Activated CD8-positive, alpha-beta memory T cell treated with anti-CD3 and anti-CD28 coated beads for 1 hour (primary cell): ENCODE measurements around the gene KCNJ4.
A peak's percentile ranks its signal among the peaks of the same experiment; 100 is the strongest.
"Not testable (repeated sequence)": the region's sequence is repeated elsewhere in the genome, so short reads cannot be mapped to it uniquely, and the experiment has no call there.

ENCODE experiments used
- DNase-seq, 2 donors: peaks; one replicate each; pipeline ENCODE4 v3.0.0-alpha.2; 2020; ENCODE audit warnings: low read depth in 1 of 2; ENCODE audit errors: extremely low read depth in 1 of 2

KCNJ4 gene

GRCh38 chr22:38474003-38474607 lies 19.1 kb upstream of the KCNJ4 start:
- DNase-seq: no peak

DNA sequence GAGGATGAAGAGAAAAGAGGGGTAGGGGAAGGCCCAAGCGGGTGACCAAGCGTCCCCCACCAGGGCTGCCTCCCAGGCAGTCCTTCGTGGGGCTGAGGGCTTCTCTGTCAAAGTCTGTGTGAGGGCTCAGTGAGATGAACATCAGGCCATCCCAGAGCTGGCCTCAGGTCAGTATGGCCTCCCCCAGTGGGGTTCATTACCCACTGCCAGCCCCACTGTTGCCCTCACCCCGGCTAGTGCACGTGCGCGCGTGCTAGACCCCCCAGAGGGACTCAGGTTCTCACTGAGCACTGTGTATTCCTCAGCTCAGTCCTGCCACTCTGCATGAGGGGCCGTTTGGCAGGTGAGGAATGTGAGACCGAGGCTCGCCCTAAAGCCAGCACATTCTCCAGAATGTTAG lies 16.2 kb upstream of the KCNJ4 start:
- DNase-seq: no peak

GRCh38 chr22:38470179-38470578 lies 15.2 kb upstream of the KCNJ4 start:
- DNase-seq: not testable (repeated sequence)

DNA sequence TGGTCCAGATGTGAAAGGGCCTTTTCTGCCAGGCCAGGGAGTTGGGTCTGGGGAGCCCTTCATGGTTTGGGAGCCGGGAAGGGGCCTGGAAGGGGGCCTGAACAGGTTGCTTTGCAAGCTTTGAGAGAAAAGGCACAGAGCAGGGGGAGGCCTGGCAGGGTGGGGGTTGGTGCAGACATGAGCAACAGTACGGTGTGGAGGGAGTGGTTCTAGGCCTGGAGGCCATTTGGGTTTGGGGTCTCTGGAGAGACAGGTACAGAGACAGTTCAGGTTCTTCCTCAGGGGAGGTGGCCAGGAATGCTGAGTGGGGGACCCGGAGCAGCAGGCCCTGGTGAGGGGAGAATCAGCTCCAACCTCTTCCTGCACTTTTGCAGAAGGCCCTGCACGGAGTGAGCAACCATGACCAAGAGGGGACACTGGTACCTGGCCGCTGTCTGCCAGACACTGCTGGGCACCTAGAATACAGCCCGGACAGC lies 14.3 kb upstream of the KCNJ4 start:
- no peak for DNase-seq

DNA sequence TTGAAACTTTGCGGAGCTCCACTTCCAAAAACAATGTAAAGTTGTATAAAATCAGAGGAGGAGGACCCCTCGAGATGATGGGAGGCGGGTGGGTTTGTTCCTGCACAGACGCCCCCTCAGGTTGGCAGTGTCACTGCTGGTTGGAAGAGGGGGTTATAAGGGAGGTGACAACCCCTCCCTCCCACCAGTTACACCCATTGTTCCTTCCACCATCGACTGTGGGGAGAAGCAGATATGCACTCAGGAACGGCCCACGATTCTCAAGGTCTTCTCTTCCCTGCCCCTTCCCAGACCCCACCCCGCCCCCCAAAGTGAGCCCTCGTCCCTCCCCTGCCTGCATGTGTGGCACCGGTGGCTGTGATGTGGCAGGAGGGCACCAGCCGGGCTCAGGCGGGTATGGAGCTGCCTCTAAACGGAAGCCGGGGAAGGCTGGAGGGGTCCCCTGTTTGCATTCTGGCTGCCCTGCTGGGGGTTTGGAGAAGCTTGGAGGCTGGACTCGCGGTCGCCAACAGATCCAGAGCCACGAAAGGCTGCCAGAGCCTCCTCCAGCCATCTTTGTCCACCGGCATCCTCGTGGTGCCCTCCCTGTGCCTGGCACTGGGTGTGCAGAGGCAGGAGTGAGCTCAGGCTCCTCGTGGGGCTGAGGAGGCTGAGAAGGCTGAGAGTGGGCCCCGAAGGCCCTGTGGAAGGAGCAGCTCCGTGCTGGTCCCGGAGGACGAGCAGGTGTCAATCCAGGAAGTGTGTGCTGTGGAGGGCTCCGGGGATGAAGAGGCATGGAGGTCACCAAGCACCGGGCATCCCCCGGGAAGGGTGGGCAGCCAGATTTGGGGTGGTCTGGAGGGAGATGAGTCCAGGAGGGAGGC lies 13.7 kb upstream of the KCNJ4 start:
- DNase-seq: no peak

- DNase-seq: peak in 1 of 2 donors; percentile 20
Measured at GRCh38 chr22:38467904-38468442, 13.0 kb upstream of the KCNJ4 start, which contains the start of gene KDELR3. Gene KDELR3 (plus strand): TSS chr22:38468096. CDS start chr22:38468234, 138 bp downstream.

- DNase-seq: no peak
Measured at GRCh38 chr22:38467438-38467903, 12.5 kb upstream of the KCNJ4 start.

DNA sequence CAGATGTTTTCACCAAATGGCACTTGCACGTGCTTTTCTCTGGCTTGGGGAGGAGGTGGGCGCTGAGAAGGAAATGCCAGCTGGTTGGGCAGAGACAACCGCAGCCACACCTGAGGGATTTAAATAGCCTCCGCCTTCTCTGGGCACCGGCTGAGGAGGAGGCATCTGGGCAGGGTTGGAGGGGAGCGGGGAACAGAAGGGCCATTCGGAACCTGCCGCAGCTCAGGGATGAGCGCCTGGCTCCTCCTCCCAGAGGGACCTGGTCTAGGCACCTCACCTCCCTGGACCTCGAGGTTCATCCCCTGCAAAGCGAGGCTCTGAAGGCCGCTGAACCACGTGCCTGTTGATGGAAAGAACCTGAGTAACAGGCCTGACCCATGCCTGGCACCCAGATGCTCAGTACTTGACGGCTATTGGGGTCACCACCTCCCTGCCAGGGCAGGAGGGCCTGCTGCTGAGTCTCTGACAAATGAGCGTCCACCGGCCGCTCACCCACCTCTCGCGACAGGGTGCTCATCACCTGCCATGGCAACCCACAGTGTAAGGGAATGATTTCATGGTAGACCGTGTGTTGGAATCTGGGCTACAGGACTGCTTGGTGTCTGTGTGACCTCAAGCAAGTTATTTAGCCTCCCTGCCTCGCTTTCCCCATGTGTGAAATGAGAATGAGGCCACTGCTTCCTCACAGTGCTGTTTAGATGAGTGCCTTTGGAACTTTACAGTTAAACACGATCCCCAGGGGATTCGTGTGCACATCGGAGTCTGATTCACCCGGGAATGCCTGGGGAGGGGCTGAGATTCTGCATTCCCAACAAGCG lies 10.9 kb upstream of the KCNJ4 start:
- no peak for DNase-seq

- no peak for DNase-seq
Measured at GRCh38 chr22:38464992-38465672, 10.1 kb upstream of the KCNJ4 start.

GRCh38 chr22:38462960-38463784 lies 8.2 kb upstream of the KCNJ4 start:
- no peak for DNase-seq

DNA sequence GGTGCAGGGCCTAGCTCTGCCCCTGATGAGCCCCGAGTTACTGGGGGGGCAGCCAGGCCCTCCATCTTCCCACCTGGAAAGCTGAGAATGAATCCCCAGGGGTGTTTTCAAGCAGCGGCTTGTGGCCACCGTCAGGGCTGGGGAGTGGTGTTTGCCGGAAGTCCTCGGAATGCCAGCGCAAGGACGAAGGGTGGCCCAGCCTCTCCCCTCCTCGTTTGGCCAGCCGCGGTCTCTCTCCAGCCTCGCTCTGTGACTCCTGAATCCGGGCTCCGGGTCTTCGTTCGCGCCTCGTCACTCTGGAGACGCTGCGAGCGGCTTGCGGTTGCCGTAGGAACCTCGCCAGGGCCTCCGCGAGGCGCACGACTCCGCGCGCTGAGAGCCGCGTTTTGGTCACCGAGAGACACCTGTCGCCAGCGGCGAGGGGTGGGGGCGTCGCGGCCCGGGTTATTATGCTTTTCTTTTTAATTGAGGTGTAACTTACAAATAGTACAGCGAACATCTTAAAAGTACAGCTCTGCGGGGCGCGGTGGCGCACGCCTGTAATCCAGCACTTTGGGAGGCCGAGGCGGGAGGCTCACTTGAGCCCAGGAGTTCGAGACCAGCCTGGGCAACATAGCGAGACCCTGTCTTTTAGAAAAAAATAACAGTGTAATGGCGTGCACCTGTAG lies 6.5 kb upstream of the KCNJ4 start:
- peak in 1 of 2 donors; percentile 15 for DNase-seq

DNA sequence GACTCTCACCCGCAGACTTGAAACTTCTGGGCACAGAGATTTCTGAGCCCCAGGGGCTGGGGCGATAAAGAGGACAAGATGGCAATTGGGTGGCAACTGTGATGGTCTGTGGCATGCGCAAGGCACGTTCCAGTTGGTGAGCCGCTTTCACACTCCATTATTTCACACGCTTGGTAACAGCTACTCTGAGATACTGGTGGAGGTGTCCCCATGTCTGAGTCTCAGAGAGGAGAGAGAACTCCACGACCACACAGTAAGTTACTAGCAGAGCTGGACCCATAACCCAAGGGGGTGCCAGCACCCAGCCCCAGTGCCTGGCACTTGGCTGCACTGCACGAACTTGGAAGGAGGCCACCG lies 6.0 kb upstream of the KCNJ4 start:
- no peak for DNase-seq

GRCh38 chr22:38460426-38460840 lies 5.4 kb upstream of the KCNJ4 start:
- no peak for DNase-seq

DNA sequence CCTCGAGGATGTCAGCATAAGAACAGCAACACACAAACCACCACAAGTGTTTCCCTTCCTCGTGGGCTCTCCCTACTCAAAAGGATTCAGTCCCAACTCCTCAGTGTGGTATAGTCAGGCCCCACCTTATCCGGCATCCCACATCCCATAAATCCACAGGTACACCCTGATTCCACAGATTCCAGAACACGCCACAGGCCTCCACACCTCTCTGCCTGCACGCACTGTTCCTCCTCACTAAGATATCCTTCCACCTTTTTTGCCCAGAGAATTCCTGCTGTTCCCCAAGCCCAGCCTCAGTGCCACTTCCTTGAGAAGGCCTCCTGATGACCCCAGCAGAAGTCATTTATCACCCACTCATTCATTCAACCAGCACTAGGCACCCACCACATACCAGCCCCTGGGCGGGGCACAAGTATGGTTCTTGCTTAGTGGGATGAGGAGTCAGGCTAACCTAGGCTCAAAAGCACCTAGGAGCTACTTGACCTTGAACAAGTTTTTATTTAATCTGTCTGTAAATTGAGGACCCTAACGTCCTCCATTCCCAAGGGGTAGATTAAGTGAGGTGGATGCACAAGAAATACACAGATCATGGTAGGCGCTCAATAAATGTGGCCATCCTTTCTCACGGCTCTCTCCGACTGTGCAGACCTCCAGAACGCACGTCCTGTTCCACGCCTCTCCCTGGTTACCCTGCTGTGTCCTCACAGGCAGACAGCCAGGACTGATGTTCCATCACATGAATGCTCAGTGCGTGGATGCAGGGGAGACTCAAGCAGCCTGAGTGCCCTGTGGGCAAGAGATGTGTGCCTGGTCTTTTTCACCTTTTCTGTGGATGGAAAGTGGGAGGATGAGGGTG lies 2.1 kb upstream of the KCNJ4 start:
- DNase-seq: no peak

- no peak for DNase-seq
Measured at GRCh38 chr22:38456272-38456835, 1.4 kb upstream of the KCNJ4 start.

- no peak for DNase-seq
Measured at GRCh38 chr22:38455530-38456271, 702 bp upstream of the KCNJ4 start.
